NCI-H1417 (cell line): ENCODE measurements around the gene RAD18.

Source experiments
- DNase-seq, 3 experiments: peaks; one replicate each; lab custom pipeline; 2025; lab: John Stamatoyannopoulos, UW

RAD18 gene

GRCh38 chr3:8835385-8835784 is 127.9 kb downstream of the RAD18 start:
- DNase-seq = no peak

GRCh38 chr3:8834974-8835373 is 128.3 kb downstream of the RAD18 start:
- no peak for DNase-seq

DNA sequence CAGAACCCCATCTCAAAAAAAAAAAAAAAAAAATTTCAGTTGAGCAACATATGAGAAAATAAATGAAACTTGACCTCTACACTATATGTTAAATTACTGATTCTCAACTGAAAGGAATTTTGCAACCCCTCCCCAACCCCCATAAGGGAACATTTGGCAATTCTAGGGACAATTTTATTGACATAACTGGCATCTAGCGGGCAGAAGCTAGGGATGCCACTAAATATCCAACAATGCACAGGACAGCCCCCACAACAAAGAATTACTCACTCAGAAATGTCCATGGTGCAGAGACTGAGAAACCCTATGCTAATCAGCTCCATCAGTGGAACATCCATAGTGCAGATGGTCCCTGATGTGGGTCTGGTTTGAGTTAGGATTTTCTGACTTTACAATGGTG is 135.6 kb downstream of the RAD18 start:
- no peak for DNase-seq
